Lower lobe of right lung (tissue), 2 donors: ENCODE measurements around the gene EXOSC3. TPM values are rescaled to one million over a fixed set of nuclear protein-coding genes. Genes with fewer than 3 reads are reported as not detected.
A peak's percentile ranks its signal among the peaks of the same experiment; 100 is the strongest.

Experiments used
- ATAC-seq, 2 donors: fragments of 200-7000 bp; cut with Tn5 transposase; one replicate each; pipeline ENCODE4 v1.9.1; 2020 to 2022; ENCODE audit warnings: mild to moderate bottlenecking in 2 of 2, moderate library complexity in 2 of 2
- DNase-seq: peaks from one replicate; pipeline ENCODE4 v3.0.0-alpha.2; 2020
- H3K27ac ChIP-seq: fragments of 200-600 bp; one replicate; pipeline ENCODE4 v1.8.0; 2022
- H3K27me3 ChIP-seq: fragments of 200-600 bp; one replicate; pipeline ENCODE4 v1.8.0; 2022; ENCODE audit warnings: low read depth
- H3K36me3 ChIP-seq: fragments of 200-600 bp; one replicate; pipeline ENCODE4 v1.8.0; 2022; ENCODE audit warnings: mild to moderate bottlenecking
- H3K4me1 ChIP-seq: fragments of 200-600 bp; one replicate; pipeline ENCODE4 v1.8.0; 2022
- H3K4me3 ChIP-seq: fragments of 200-600 bp; one replicate; pipeline ENCODE4 v1.8.0; 2022; ENCODE audit warnings: mild to moderate bottlenecking
- H3K9me3 ChIP-seq: fragments of 200-600 bp; one replicate; pipeline ENCODE4 v1.8.0; 2022
- CTCF ChIP-seq: fragments of 200-600 bp; IDR thresholded peaks from one replicate; pipeline ENCODE4 v1.8.0; 2022; ENCODE audit warnings: antibody characterized with exemption, mild to moderate bottlenecking
- intact Hi-C: fragments of 100-400 bp; cut with DNase I; formaldehyde crosslinking; loops from one replicate; pipeline ENCODE4 v1.11.0; 2022
- total RNA-seq: library from RNA; stranded (reverse); fragmentation: NEBNext Ultra II Directional; extraction: Animal tissue kit (Norgen Biotek cat#: 25700); gene quantifications from one replicate; pipeline ENCODE4 v1.2.1, GENCODE V29; 2021
- donor health status: DM: no; HTN: yes; CAD: no; lungs with severe emphysema.

The EXOSC3 gene
- total RNA-seq, 1 donor from 2014 or later: 34.6 TPM

- no peak for TF ChIP-seq CTCF
- peaks cover 2% of the 10 kb centered on the region for H3K4me1 ChIP-seq
- ATAC-seq (no peak), DNase-seq (no peak)
- H3K4me3 ChIP-seq: no peak overlapping the region
- no peaks in the 10 kb centered on the region for H3K9me3 ChIP-seq
- no peaks in the 10 kb centered on the region for H3K36me3 ChIP-seq
- intact Hi-C loops: no loop called here
- H3K27me3 ChIP-seq: no peaks in the 10 kb centered on the region
- H3K27ac ChIP-seq: no peak overlapping the region
These were observed 35.7 kb downstream of the EXOSC3 start for GRCh38 chr9:37749129-37749528.

- intact Hi-C loops: no loop called here
- H3K9me3 ChIP-seq: no peaks in the 10 kb centered on the region
- no peak overlapping the region for H3K27ac ChIP-seq
- no peaks in the 10 kb centered on the region for H3K27me3 ChIP-seq
- H3K4me3 ChIP-seq: no peak overlapping the region
- H3K36me3 ChIP-seq: no peaks in the 10 kb centered on the region
- DNase-seq: no peak
- no peaks in the 10 kb centered on the region for H3K4me1 ChIP-seq
- ATAC-seq: peak; percentile 72 to 91
- TF ChIP-seq CTCF: peak; percentile 94
These were observed 37.6 kb downstream of the EXOSC3 start for GRCh38 chr9:37747271-37747753.

DNA sequence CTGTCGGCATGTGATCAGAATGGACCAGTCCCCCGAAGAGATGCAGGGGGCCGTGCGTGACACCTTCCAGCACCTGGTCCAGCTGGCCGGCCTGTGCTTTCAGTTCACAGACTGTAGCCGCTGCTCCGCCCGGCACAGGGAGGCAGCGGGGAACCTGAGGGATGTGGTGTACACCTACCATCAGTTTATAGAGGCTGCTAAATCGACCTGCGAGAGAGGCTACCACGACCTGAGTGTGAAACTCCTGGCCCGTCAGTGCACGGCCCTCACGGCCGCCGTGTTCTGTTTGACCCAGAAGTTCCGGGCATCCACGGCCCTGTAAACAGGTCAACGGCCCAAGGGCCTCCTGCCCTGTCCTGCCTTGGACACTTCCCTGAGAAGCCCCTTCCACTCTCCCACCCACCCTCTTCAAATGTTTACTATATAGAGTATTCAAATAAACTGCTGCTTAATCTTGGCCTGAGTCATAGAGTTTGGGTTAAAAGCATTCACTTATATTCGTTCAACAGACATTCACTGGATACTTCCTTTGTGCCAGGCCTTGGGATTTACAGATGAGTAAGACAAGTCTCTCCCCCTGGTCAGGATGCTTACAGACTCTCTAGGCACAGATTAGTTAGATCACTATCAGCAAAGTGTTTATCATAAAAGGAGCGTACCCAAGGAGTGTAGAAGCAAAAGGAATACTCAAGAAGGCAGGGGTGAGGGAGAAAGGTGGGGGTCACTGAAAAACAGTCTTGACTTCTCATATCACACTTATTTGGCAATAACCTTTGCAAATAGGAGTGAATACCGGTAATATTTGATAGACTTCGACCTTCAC lies 38.2 kb downstream of the EXOSC3 start:
- Histone ChIP-seq H3K36me3 (no peaks in the 10 kb centered on the region), H3K27ac (no peak overlapping the region), H3K9me3 (no peaks in the 10 kb centered on the region), H3K27me3 (no peaks in the 10 kb centered on the region), H3K4me1 (no peaks in the 10 kb centered on the region), H3K4me3 (no peak overlapping the region)
- TF ChIP-seq CTCF: no peak
- ATAC-seq: peak in 1 of 2 donors; percentile 24
- no peak for DNase-seq
- intact Hi-C loops: no loop called here

GRCh38 chr9:37745970-37746369 lies 38.9 kb downstream of the EXOSC3 start:
- intact Hi-C loops: no loop called here
- H3K4me1 ChIP-seq: no peaks in the 10 kb centered on the region
- H3K4me3 ChIP-seq: no peak overlapping the region
- no peaks in the 10 kb centered on the region for H3K9me3 ChIP-seq
- ATAC-seq: no peak
- no peak for DNase-seq
- no peaks in the 10 kb centered on the region for H3K27me3 ChIP-seq
- H3K27ac ChIP-seq: no peak overlapping the region
- H3K36me3 ChIP-seq: no peaks in the 10 kb centered on the region
- TF ChIP-seq CTCF: no peak

DNA sequence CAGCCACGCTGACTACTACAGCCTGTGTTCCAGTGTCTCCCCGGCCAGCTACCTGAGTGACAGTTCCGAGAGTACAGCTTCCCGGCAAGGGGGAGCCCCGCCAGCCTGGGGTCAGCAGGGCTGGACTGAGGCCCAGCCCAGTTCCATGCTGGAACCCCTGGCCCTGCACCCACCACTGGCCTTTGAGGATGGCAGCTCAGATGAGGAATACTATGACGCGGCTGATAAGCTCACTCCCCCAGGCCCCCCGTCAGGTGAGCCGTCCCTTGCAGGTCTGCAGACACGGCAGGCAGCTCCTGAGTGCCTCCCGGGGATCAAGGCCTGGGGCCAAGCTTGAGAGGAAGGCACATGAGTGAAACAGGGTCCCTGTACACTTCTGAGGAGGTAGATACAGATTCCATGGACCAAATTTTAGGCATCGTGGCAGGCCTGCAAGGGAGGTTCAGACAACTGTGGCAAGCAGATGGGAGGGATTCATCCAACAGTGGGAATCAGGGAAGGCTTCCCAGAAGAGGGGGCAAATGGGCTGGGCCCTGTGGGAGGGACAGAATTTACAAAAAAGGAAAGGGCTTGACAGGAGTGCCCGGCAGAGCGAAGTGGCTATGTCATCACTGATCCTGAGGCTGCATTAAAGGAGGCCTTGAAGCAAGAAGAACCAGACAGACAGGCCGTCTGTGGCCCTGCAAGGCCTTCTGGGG lies 44.1 kb downstream of the EXOSC3 start:
- intact Hi-C loops: no loop called here
- H3K9me3 ChIP-seq: no peaks in the 10 kb centered on the region
- no peak overlapping the region for H3K27ac ChIP-seq
- DNase-seq (no peak), ATAC-seq (no peak)
- peaks cover 3% of the 10 kb centered on the region for H3K27me3 ChIP-seq
- no peak for TF ChIP-seq CTCF
- no peak overlapping the region for H3K4me3 ChIP-seq
- H3K4me1 ChIP-seq: no peaks in the 10 kb centered on the region
- H3K36me3 ChIP-seq: no peaks in the 10 kb centered on the region
